ENCODE data around the gene DNM3.

The DNM3 gene

DNA sequence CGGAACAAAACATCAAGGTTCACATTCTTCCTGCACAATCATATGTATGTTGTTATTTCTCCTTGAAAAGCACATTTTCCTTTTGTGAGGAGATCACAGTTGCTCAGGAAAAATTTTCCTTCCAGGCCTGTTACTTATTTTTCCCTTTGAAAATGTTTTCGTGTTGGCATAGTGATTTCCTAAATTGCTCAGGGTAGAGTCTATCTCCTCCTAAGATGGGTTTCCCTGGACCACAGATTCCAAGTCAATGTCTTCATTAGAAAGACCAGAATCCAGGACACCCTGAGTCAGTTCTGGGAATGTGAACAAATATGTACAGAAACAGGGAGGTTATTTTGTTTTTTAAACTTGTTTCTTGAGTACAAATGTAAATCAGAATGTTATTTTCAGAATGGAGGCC is 484.8 kb downstream of the DNM3 start:
- no peak for ATAC-seq (replicated peaks; ENCODE audit: extremely low read depth, poor library complexity, severe bottlenecking)
- no peak for DNase-seq (ENCODE audit: low spot score in 2 of 2)
- no peaks in the 10 kb centered on the region for H3K27me3 Mint-ChIP-seq
- H3K4me1 Mint-ChIP-seq: no peaks in the 10 kb centered on the region
- peaks cover 1% of the 10 kb centered on the region for H3K36me3 Mint-ChIP-seq (ENCODE audit: insufficient read depth)
- H3K9me3 Mint-ChIP-seq: no peaks in the 10 kb centered on the region
- H3K4me3 Mint-ChIP-seq: no peak overlapping the region
- H3K27ac Mint-ChIP-seq (ENCODE audit: low read depth): no peak overlapping the region

DNA sequence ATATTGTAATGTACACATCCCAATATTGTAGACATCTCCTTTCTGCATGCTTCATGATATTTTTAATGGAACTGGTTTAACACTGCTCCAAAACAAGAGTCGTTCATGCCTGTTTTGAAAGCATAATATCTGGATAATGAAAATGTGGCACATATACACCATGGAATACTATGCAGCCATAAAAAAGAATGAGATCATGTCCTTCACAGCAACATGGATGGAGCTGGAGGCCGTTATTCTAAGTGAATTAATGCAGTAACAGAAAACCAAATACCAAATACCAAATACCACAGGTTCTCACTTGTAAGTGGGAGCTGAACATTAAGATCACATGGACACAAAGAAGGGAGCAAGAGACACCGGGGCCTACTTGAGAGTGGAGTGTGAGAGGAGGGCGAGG is 487.0 kb downstream of the DNM3 start:
- no peak overlapping the region for H3K4me3 Mint-ChIP-seq
- no peaks in the 10 kb centered on the region for H3K27me3 Mint-ChIP-seq
- no peaks in the 10 kb centered on the region for H3K9me3 Mint-ChIP-seq
- no peak overlapping the region for H3K27ac Mint-ChIP-seq (ENCODE audit: low read depth)
- H3K4me1 Mint-ChIP-seq: no peaks in the 10 kb centered on the region
- DNase-seq (ENCODE audit: low spot score in 2 of 2): no peak
- no peak for ATAC-seq (replicated peaks; ENCODE audit: extremely low read depth, poor library complexity, severe bottlenecking)
- H3K36me3 Mint-ChIP-seq (ENCODE audit: insufficient read depth): peaks cover 1% of the 10 kb centered on the region

DNA sequence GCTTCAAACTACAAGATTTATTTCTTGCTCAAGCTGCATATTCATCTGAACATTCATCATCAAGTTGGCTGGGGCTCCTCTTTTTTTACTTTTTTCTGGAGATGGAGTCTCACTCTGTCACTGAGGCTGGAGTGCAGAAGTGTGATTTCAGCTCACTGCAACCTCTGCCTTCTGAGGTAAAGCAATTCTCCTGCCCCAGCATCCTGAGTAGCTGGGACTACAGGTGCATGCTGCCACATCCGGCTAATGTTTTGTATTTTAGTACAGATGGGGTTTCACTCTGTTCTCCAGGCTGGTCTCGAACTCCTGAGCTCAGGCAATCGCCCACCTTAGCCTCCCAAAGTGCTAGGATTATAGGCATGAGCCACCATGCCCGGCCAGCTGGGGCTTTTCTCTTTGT is 490.9 kb downstream of the DNM3 start:
- no peaks in the 10 kb centered on the region for H3K9me3 Mint-ChIP-seq
- ATAC-seq (replicated peaks; ENCODE audit: extremely low read depth, poor library complexity, severe bottlenecking) (no peak), DNase-seq (ENCODE audit: low spot score in 2 of 2) (no peak)
- no peak overlapping the region for H3K4me3 Mint-ChIP-seq
- no peak overlapping the region for H3K27ac Mint-ChIP-seq (ENCODE audit: low read depth)
- H3K4me1 Mint-ChIP-seq: no peaks in the 10 kb centered on the region
- H3K27me3 Mint-ChIP-seq: no peaks in the 10 kb centered on the region
- H3K36me3 Mint-ChIP-seq (ENCODE audit: insufficient read depth): no peaks in the 10 kb centered on the region

DNA sequence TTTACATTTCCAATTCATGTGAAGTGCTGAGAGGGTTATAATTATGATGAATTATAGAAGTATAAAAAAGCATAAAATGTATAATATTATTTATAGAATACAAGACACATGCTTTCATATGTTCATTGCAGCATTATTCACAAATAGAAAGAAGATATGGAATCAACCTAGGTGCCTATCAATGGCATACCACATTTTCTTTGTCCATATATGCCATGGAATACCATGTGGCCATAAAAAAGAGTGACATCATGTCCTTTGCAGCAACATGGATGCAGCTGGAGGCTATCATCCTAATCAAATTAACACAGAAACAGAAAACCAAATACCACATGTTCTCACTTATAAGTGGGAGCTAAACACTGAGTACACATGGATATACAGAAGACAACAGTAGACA is 494.1 kb downstream of the DNM3 start:
- no peak overlapping the region for H3K27ac Mint-ChIP-seq (ENCODE audit: low read depth)
- DNase-seq (ENCODE audit: low spot score in 2 of 2) (no peak), ATAC-seq (replicated peaks; ENCODE audit: extremely low read depth, poor library complexity, severe bottlenecking) (no peak)
- H3K4me3 Mint-ChIP-seq: no peak overlapping the region
- H3K9me3 Mint-ChIP-seq: no peaks in the 10 kb centered on the region
- no peaks in the 10 kb centered on the region for H3K36me3 Mint-ChIP-seq (ENCODE audit: insufficient read depth)
- no peaks in the 10 kb centered on the region for H3K27me3 Mint-ChIP-seq
- H3K4me1 Mint-ChIP-seq: no peaks in the 10 kb centered on the region

DNA sequence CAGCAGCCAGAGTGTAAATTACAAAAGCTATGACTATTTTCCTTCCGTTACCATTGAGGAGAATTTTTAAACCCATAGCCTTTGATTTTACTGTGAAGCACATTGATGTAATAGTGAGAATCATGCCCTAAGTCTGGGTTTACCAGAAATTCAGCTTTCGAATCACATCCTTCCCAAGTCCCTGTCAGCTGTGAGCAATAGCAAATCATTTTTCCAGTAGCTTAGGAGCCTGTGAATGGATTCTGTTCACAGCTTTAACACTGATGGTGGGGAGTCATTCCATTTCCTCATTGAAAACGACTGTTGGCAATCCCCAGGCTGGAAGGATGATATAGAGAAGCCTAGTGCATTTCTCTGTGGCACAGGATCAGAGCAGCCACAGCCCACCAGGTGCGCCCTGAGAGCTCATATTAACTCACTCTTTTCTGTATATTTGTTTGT is 497.0 kb downstream of the DNM3 start:
- Mint-ChIP-seq H3K9me3 (no peaks in the 10 kb centered on the region), H3K4me3 (no peak overlapping the region), H3K36me3 (ENCODE audit: insufficient read depth) (peaks cover 1% of the 10 kb centered on the region), H3K27me3 (no peaks in the 10 kb centered on the region), H3K4me1 (peaks cover 11% of the 10 kb centered on the region), H3K27ac (ENCODE audit: low read depth) (no peak overlapping the region)
- ATAC-seq (replicated peaks; ENCODE audit: extremely low read depth, poor library complexity, severe bottlenecking) (no peak), DNase-seq (ENCODE audit: low spot score in 2 of 2) (no peak)

DNA sequence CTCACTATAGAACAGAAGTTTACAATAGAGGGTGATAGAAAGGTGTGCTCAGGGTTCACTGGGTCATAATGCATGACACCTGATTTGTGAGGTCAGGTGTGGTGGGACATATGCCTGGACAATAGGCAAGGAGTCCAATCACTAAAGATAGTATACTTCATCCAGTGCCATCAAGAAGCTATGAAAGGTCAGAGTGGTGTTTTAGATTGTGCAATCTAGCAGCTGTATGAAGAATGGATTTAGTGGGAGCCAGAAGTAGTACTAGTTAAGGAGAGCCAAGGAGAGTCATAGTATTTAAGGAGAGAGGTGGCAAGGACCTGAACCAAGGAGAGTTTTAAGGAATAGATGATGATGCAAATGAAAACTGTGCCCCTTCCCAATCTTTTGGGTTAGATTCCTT is 498.5 kb downstream of the DNM3 start:
- Mint-ChIP-seq H3K27ac (ENCODE audit: low read depth) (no peak overlapping the region), H3K27me3 (no peaks in the 10 kb centered on the region), H3K9me3 (no peaks in the 10 kb centered on the region), H3K36me3 (ENCODE audit: insufficient read depth) (peaks cover 1% of the 10 kb centered on the region), H3K4me1 (peaks cover 25% of the 10 kb centered on the region), H3K4me3 (no peak overlapping the region)
- no peak for ATAC-seq (replicated peaks; ENCODE audit: extremely low read depth, poor library complexity, severe bottlenecking)
- no peak for DNase-seq (ENCODE audit: low spot score in 2 of 2)

DNA sequence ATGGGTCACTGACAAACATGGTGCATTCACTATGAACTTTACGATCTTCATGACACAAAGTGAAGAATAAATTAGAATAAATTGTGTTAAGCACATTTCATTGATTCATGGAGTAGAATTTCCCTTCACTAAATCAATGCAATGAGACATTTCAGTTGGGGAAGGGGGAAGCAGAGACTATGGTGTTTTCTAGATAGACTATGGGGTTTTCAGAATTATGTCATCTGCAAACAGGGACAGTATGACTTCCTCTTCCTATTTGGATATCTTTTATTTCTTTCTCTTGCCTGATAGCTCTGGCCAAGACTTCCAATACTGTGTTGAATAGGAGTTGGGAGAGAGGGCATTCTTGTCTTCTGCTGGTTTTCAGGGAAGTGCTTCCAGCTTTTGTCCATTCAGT is 499.2 kb downstream of the DNM3 start:
- ATAC-seq (replicated peaks; ENCODE audit: extremely low read depth, poor library complexity, severe bottlenecking) (no peak), DNase-seq (ENCODE audit: low spot score in 2 of 2) (no peak)
- Mint-ChIP-seq H3K9me3 (no peaks in the 10 kb centered on the region), H3K4me1 (peaks cover 26% of the 10 kb centered on the region), H3K36me3 (ENCODE audit: insufficient read depth) (peaks cover 1% of the 10 kb centered on the region), H3K4me3 (no peak overlapping the region), H3K27ac (ENCODE audit: low read depth) (no peak overlapping the region), H3K27me3 (no peaks in the 10 kb centered on the region)

DNA sequence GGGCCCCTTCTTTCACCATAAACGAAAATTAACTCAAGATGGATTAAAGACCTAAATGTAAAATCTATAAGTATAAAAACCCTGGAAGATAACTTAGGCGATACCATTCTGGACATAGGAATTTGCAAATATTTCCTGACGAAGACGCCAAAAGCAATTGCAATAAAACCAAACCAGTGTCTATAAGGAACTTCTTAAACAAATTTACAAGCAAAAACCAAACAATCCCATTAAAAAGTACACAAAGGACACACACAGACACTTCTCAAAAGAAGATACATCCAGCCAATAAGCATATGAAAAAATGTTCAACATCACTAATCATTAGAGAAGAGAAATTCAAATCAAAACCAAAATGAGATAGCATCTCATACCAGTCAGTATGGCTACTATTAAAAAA is 500.4 kb downstream of the DNM3 start:
- ATAC-seq (replicated peaks; ENCODE audit: extremely low read depth, poor library complexity, severe bottlenecking) (no peak), DNase-seq (ENCODE audit: low spot score in 2 of 2) (no peak)
- no peak overlapping the region for H3K4me3 Mint-ChIP-seq
- peaks cover 1% of the 10 kb centered on the region for H3K36me3 Mint-ChIP-seq (ENCODE audit: insufficient read depth)
- H3K9me3 Mint-ChIP-seq: no peaks in the 10 kb centered on the region
- H3K27me3 Mint-ChIP-seq: no peaks in the 10 kb centered on the region
- no peak overlapping the region for H3K27ac Mint-ChIP-seq (ENCODE audit: low read depth)
- peaks cover 26% of the 10 kb centered on the region for H3K4me1 Mint-ChIP-seq

DNA sequence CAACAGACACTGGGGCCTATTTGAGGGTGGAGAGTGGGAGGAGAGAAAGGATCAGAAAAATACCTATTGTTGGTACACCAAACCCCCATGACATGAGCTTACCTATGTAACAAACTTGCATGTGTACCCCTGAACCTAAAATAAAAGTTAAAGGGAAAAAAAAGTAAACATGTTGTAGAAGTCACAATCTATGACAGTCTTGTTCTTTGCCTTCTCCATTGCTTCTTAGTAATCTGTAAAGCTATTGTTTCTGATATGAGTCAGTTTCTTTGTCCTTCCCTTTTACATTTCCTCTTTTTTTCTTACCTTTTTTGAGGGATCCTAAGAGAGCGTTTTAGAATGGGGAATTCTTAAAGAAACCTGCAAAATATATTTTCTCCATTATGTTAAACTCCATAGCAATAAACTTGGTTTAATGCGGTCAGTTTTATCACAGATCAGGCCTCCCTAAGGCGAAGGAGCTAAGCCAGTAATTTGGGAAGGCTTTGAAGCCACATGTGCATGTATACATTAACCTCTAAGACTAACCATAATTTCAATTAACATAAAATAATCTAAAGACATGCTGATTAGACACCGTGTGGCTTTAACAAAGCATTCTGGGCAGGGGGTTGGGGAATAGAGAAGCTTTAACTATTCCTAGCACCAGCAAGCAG is 501.4 kb downstream of the DNM3 start:
- DNase-seq (ENCODE audit: low spot score in 2 of 2): no peak
- peak overlapping the region; percentile 71 for H3K27ac Mint-ChIP-seq (ENCODE audit: low read depth)
- ATAC-seq (replicated peaks; ENCODE audit: extremely low read depth, poor library complexity, severe bottlenecking): no peak
- peaks cover 8% of the 10 kb centered on the region for H3K9me3 Mint-ChIP-seq
- H3K4me3 Mint-ChIP-seq: no peak overlapping the region
- H3K36me3 Mint-ChIP-seq (ENCODE audit: insufficient read depth): peaks cover 1% of the 10 kb centered on the region
- peaks cover 26% of the 10 kb centered on the region for H3K4me1 Mint-ChIP-seq
- H3K27me3 Mint-ChIP-seq: no peaks in the 10 kb centered on the region

DNA sequence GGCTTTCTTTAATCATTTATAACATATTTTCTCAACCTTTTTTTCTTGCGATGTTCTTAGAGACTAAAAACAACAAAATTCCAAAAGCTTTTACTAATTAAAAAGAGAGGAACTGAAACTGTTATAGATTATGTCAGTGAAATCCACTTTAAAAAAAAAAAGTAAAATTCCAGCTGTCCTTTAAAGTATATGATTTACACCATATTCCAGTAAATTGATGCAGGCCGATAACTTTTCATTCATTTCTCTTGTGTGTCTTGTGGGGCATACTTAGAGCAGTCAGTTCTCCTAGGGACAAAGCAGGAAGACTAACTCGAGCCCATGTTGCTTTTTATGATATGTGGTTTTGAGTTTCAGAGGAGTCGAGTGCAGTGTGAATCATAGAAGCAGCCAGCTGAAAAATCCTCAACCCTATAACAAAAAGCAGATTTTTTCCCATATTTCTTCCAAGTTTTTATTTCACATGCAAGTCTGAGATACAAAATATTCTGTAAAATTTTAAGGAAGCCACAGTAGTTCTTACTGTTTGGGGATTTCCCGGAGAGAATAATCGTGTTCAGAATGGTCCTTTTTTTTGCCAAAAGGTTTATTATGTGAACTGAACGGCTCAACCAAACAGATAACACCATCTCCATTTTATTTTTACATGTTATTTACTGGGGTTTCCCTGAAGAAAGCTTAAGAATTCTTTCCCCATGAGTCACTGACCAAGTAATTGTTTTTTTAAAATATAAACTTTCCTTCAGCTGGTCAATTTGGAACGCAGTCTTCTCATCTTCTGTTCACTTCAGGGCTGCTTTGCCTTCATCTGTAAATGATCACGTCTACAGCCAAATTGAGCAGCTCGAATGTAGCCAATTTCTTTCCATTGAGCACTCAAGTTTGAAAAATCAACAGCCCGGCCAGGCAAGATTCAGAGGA is 502.2 kb downstream of the DNM3 start:
- peak overlapping the region; percentile 71 for H3K27ac Mint-ChIP-seq (ENCODE audit: low read depth)
- H3K9me3 Mint-ChIP-seq: peaks cover 15% of the 10 kb centered on the region
- H3K4me3 Mint-ChIP-seq: peak overlapping the region; percentile 54
- peaks cover 26% of the 10 kb centered on the region for H3K4me1 Mint-ChIP-seq
- H3K36me3 Mint-ChIP-seq (ENCODE audit: insufficient read depth): peaks cover 1% of the 10 kb centered on the region
- ATAC-seq (replicated peaks; ENCODE audit: extremely low read depth, poor library complexity, severe bottlenecking) (peak; percentile 40), DNase-seq (ENCODE audit: low spot score in 2 of 2) (no peak)
- H3K27me3 Mint-ChIP-seq: no peaks in the 10 kb centered on the region

DNA sequence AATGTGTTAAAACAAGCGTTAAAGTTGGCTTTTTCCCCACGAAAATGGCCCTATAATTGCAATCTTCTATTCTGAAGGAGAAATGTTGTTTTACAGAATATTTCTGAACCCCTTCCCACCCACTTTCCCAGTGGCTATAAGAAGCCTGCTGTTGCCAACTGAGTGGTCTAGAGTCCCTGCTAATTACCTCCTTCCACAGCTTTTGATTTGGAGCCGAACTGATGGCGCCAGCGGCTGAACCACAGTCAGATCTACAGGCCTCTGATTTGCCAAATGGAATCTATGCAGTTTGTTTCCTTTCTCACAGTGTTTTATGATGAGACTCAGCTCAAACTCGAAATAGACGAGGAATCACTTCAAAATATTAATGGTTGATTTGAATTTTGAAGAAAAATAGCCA is 503.1 kb downstream of the DNM3 start:
- H3K36me3 Mint-ChIP-seq (ENCODE audit: insufficient read depth): peaks cover 1% of the 10 kb centered on the region
- H3K9me3 Mint-ChIP-seq: peaks cover 15% of the 10 kb centered on the region
- ATAC-seq (replicated peaks; ENCODE audit: extremely low read depth, poor library complexity, severe bottlenecking) (peak; percentile 22), DNase-seq (ENCODE audit: low spot score in 2 of 2) (no peak)
- peak overlapping the region; percentile 54 for H3K4me3 Mint-ChIP-seq
- H3K4me1 Mint-ChIP-seq: peaks cover 26% of the 10 kb centered on the region
- H3K27ac Mint-ChIP-seq (ENCODE audit: low read depth): peak overlapping the region; percentile 71
- H3K27me3 Mint-ChIP-seq: no peaks in the 10 kb centered on the region

DNA sequence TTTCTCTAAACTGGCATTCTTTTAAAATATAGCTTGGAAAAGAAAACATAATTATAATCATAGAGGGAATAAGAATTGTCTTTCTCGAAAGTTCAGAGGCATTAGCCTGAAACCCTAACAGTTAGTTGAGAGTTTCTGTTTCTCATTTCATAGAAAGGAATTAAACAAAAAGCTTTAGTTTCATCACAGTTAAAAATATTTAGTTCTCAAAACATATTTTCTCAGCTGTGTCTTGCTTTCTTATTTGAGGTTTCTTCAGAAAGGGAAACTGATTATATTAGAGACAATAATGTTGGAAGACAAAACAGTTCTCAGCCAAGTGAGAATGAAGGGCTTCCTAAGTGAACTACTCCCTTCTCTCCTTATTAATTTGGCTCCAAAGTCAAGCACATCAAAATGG is 503.8 kb downstream of the DNM3 start:
- Mint-ChIP-seq H3K4me3 (no peak overlapping the region), H3K27ac (ENCODE audit: low read depth) (peak overlapping the region; percentile 71), H3K9me3 (peaks cover 15% of the 10 kb centered on the region), H3K27me3 (no peaks in the 10 kb centered on the region), H3K36me3 (ENCODE audit: insufficient read depth) (peaks cover 1% of the 10 kb centered on the region), H3K4me1 (peaks cover 26% of the 10 kb centered on the region)
- DNase-seq (ENCODE audit: low spot score in 2 of 2) (no peak), ATAC-seq (replicated peaks; ENCODE audit: extremely low read depth, poor library complexity, severe bottlenecking) (no peak)

DNA sequence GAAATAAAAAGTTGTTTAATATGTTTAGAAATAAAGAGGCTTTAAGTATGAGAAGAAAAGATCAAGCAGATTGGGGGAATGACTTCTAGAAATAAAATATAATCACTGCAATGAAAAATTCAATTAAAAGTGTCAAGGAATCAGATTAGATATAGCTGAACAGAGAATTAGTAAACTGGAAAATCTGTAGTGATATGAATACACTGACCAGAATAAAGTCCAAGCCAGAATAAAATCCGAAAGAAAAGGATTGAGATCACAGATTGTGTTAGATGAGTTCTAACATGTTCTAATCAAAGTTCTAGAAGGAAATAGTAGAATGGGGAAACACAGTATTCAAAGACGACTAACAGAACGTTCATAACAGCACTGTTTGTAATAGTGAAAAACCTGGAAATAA is 506.1 kb downstream of the DNM3 start:
- peaks cover 22% of the 10 kb centered on the region for H3K4me1 Mint-ChIP-seq
- H3K27me3 Mint-ChIP-seq: no peaks in the 10 kb centered on the region
- no peak overlapping the region for H3K27ac Mint-ChIP-seq (ENCODE audit: low read depth)
- no peak overlapping the region for H3K4me3 Mint-ChIP-seq
- peaks cover 1% of the 10 kb centered on the region for H3K36me3 Mint-ChIP-seq (ENCODE audit: insufficient read depth)
- H3K9me3 Mint-ChIP-seq: peaks cover 15% of the 10 kb centered on the region
- DNase-seq (ENCODE audit: low spot score in 2 of 2): no peak
- no peak for ATAC-seq (replicated peaks; ENCODE audit: extremely low read depth, poor library complexity, severe bottlenecking)

Data from central memory CD8-positive, alpha-beta T cell (primary cell).